Measurements from ENCODE around the gene PCNP.

DNA sequence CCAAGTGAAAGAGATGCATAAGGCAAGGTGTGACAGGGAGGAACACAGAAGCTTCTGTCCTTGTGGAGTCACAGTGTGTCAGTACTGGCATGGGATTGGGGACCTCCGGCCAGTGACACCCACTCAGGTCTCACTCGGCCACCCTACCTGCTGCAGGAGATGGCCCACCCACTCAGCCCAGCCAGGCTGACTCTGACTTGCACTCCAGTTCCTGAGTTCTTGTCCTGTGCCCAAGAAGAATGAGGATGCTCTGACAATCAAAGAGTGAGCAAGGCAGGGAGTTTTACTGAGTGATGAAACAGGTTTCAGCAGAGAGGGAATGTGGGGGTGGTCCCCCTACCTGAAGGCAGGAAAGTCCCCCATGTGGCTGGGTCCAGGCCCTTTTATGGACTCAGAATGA, 50.9 kb downstream of the PCNP start:
- TF ChIP-seq, protein P1, sequence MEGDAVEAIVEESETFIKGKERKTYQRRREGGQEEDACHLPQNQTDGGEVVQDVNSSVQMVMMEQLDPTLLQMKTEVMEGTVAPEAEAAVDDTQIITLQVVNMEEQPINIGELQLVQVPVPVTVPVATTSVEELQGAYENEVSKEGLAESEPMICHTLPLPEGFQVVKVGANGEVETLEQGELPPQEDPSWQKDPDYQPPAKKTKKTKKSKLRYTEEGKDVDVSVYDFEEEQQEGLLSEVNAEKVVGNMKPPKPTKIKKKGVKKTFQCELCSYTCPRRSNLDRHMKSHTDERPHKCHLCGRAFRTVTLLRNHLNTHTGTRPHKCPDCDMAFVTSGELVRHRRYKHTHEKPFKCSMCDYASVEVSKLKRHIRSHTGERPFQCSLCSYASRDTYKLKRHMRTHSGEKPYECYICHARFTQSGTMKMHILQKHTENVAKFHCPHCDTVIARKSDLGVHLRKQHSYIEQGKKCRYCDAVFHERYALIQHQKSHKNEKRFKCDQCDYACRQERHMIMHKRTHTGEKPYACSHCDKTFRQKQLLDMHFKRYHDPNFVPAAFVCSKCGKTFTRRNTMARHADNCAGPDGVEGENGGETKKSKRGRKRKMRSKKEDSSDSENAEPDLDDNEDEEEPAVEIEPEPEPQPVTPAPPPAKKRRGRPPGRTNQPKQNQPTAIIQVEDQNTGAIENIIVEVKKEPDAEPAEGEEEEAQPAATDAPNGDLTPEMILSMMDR (conservative IDR thresholded peaks at IDR 0.05 in 1 of 2, IDR thresholded peaks at IDR 0.05 in 1 of 2; ENCODE audit: low read depth in 1 of 2, low read length in 2 of 2), result no peak
- TF ChIP-seq EZH2 (IDR thresholded peaks at IDR 0.05; ENCODE audit: low read length, missing control alignments), result no peak
